Activated CD4-positive, alpha-beta T cell treated with anti-CD3 and anti-CD28 coated beads, Interleukin-2, amount 50 U/mL, for 48 hours (primary cell): ENCODE data around the gene MOB2.

Source experiments
- DNase-seq, 2 experiments: peaks; one replicate each; pipeline ENCODE4 v3.0.0-alpha.2; 2020

Gene MOB2

GRCh38 chr11:1484695-1485503, 1.7 kb downstream of the MOB2 start:
- no peak for DNase-seq

GRCh38 chr11:1484061-1484671, 2.4 kb downstream of the MOB2 start:
- DNase-seq, result no peak

- DNase-seq, result no peak
These were observed 3.1 kb downstream of the MOB2 start for GRCh38 chr11:1483445-1483961.

- DNase-seq, result no peak
These were observed 3.8 kb downstream of the MOB2 start for GRCh38 chr11:1482581-1483444.

GRCh38 chr11:1481861-1482441, 4.6 kb downstream of the MOB2 start:
- DNase-seq, result no peak

GRCh38 chr11:1481483-1481825, 5.1 kb downstream of the MOB2 start:
- no peak for DNase-seq

GRCh38 chr11:1480555-1481482, 5.8 kb downstream of the MOB2 start:
- no peak for DNase-seq

- DNase-seq, result no peak
These were observed 6.4 kb downstream of the MOB2 start for GRCh38 chr11:1480191-1480554.

- no peak for DNase-seq
These were observed 6.9 kb downstream of the MOB2 start for GRCh38 chr11:1479678-1480118.

- DNase-seq, result no peak
These were observed 7.4 kb downstream of the MOB2 start for GRCh38 chr11:1479006-1479677.

- no peak for DNase-seq
These were observed 8.0 kb downstream of the MOB2 start for GRCh38 chr11:1478544-1478943.

GRCh38 chr11:1478011-1478410, 8.6 kb downstream of the MOB2 start:
- DNase-seq, result no peak

GRCh38 chr11:1476940-1477736, 9.4 kb downstream of the MOB2 start:
- DNase-seq, result no peak

GRCh38 chr11:1475841-1476240, 10.7 kb downstream of the MOB2 start:
- no peak for DNase-seq

- no peak for DNase-seq
These were observed 12.8 kb downstream of the MOB2 start for GRCh38 chr11:1473786-1474185.

- DNase-seq, result no peak
These were observed 13.5 kb downstream of the MOB2 start for GRCh38 chr11:1473011-1473628.

GRCh38 chr11:1472180-1473005, 14.2 kb downstream of the MOB2 start:
- no peak for DNase-seq

GRCh38 chr11:1471736-1472135, 14.8 kb downstream of the MOB2 start:
- DNase-seq, result no peak
